GM18951 (cell line): ENCODE results near the gene TK1.
"Not testable (repeated sequence)": the region's sequence is repeated elsewhere in the genome, so short reads cannot be mapped to it uniquely, and the experiment has no call there.

ENCODE experiments used
- POLR2A ChIP-seq: IDR thresholded peaks from 4 replicates; pipeline ENCODE4 v1.6.1; 2011; ENCODE audit warnings: mild to moderate bottlenecking; ENCODE audit not compliant: insufficient read length, insufficient read depth; ENCODE audit errors: extremely low read depth
- in situ Hi-C: fragments of 300-500 bp; cut with MboI; formaldehyde crosslinking; loops from one replicate; pipeline ENCODE4 v1.12.0; 2022; ENCODE audit warnings: low sequenced_read_pairs, mixed read lengths, inconsistent platforms; ENCODE audit not compliant: unreplicated experiment

Gene TK1

DNA sequence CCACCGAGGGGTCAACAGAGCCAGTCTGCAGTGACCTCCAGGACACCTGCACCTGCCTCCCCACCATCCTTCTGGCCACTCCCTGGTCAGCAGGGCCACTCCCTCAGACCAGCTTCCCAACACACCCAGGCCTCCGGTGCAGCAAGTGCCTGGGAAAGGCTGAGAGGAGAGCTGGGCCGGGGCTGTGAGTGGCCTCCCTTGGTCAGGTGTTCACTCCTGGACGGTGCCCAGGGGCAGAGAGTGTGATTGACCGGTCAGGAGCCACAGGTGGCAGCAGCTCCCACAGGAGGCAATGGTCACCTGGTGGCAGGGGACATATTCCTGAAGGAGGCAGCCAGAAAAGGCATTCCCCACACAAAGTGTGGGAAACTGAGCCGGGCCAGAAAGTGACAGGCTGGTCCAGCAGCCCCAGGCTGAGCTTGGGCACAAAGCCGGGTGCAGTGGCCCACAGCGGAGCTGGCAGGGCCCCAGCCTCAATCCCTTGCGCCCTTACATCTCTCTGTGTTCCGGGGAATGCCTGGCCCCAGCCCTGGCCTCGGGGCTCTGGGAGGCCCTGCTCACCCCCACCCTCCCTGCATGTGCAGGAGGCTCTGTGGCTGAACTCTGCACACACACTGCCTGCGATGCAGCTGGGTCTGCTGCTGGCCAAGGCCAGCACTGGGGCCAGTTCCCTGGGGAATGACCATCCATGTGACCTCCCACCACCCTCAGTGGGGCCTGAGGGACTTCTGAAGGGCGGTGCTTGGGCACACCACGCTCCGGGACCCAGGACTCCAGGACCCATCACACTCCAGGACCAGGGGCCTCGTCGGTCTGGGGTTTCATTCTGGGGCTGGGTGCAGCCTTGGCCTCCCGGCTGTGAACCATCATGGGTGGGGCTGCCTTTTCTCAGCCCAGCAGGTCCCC is 41.9 kb downstream of the TK1 start:
- peak; percentile 4 for TF ChIP-seq POLR2A
- in situ Hi-C loops, result no loop called here

GRCh38 chr17:78144147-78144719 is 42.6 kb downstream of the TK1 start:
- in situ Hi-C loops, result no loop called here
- peak; percentile 10 for TF ChIP-seq POLR2A

GRCh38 chr17:78143214-78144146 is 43.4 kb downstream of the TK1 start:
- in situ Hi-C loops, result no loop called here
- no peak for TF ChIP-seq POLR2A

GRCh38 chr17:78142119-78142861 is 44.6 kb downstream of the TK1 start:
- no peak for TF ChIP-seq POLR2A
- in situ Hi-C loops, result no loop called here

DNA sequence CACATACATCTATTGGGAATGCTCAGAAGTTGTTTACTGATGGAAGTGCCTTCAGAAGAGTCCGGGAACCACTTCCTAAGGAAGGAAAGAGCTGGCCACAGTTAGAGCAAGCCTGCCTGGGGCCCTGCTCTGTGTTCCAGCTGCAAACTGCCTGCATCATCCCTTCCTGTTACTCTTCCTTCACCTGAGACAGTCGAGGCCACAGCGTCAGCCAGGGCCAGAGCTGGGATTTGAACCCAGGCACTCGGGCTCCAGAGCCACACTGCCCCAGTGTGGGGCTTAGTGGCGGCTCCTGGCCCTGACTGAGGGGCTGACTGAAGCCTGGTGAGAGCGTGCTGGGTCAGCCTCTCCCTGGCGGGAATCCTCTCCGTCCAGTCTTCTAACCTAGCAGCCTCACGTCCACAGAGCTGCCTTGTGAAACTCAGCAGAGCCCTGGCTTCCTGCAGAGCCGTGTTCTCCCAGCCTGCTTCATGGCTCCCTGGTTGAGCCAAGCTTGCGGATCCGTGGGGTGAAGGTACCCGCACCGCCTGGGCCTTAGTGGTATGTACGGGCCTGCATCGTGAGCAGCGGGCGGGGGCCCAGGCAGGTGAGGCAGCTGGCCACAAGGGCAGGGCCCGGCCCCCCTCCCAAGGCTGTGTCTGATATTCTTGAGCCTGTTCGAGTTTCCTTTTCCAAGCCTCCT is 45.3 kb downstream of the TK1 start:
- TF ChIP-seq POLR2A, result no peak
- in situ Hi-C loops, result no loop called here

DNA sequence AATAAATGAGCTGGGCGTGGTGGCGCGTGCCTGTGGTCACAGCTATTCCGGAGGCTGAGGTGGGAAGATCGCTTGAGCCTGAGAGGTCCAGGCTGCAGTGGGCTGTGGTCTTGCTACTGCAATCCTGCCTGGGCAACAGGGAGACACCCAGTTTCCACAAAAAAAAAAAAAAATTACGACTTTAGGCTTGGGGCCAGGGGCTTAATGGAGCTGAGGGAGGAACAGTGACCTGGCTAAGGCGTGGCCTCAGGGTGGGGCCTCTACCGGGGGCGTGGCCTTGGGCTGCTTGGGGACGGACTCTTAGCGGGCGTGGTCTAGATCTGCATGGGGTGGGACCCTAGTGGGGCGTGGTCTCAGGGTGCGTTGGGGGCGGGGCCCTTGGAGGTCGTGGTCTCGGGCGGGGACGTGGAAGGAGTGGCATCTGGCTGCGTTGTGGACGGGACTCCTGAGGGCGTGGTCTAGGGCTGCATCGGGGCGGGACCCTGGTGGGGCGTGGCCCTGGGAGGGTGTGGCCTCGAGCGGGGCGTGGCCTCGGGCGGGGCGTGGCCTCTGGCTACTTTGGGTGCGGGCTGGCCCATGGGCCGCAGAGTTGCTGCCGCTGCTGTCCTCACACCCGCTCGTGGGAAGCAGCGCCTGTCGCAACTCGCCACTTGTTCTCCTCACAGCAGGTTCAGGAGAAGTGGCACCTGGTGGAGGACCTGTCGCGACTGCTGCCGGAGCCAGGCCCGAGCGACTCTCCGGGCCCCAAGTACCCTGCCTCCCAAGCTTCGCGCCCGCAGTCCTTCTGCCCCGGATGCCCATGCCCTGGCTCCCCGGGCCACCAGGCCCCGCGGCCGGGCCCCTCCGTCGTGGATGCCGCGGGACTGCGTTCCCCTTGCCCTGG is 46.4 kb downstream of the TK1 start:
- in situ Hi-C loops, result no loop called here
- TF ChIP-seq POLR2A, result peak; percentile 63

DNA sequence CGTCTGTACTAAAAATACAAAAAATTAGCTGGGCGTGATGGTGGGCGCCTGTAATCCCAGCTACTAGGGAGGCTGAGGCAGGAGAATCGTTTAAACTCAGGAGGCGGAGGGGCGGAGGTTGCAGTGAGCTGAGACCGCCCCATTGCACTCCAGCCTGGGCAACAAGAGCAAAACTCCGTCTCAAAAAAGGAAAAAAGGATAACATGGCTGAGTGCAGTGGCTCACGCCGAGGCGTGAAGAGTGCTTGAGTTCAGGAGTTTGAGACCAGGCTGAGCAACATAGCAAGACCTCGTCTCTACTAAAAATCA is 47.0 kb downstream of the TK1 start:
- in situ Hi-C loops, result not testable (repeated sequence)

DNA sequence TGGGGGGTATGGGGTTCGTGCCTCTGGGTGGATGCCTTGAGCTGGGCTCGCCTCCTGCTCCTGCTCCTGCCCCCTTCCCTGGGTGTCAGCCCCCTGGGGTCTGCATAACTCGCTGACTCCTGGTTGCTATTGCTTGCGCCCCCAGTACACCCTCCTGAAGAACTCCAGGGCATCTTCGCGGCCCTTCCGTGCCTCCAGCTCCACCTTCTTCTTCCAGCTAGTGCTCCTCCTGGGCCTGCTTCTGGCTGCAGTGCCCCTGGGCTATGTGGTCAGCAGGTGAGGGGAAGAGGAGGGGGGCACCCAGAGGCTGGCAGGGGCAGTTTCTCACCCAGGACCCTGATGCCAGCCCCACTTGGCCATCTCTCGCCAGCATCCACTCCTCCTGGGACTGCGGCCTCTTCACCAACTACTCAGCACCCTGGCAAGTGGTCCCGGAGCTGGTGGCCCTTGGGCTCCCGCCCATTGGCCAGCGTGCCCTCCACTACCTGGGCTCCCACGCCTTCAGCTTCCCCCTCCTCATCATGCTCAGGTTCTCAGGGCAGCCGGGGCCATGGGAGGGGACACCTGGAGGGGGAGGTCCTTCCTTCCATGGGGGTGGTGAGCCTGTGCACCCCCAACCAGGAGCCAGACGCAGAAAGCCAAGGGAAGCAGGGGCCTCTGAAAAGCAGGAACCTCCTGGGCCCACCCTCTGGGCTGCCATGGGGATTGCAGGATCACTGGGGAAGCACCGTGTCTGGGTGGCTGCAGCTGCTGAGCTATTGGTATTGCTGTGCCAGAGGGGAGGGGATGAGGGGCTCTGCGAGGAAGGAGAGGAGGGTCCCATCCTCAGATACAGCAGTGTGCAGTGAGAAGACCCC is 48.4 kb downstream of the TK1 start:
- in situ Hi-C loops, result no loop called here
- peak; percentile 3 for TF ChIP-seq POLR2A

DNA sequence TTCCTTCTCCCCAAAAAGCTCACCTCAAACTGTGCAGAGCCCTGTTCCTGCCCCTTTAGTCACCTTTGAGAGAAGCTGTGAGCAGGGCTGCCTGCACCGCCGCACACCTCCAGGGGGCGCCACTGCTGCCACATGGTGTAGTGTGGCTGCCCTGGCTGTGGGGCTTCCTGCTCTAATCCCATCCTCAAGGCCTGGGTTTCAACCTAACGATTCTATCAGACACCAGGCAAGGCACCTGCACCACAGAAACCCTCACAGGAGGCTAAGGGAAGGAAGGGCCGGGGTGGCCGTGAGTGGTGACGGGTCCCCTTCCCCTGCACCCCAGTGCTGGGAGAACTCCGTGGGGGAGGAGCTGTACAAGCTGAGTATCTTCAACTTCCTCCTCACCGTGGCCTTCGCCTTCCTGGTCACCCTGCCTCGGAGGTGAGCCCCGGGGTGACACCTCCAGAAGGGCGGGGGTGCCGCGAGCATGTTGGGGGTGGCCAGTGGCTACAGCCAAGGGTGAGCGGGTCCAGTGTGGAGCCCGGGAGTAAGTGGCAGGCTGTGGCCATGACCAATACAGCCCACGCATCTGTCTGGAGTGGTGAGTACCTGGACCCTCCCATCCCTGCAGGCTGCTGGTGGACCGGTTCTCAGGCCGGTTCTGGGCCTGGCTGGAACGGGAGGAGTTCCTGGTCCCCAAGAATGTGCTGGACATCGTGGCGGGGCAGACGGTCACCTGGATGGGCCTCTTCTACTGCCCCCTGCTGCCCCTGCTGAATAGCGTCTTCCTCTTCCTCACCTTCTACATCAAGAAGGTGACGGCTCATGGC is 49.3 kb downstream of the TK1 start:
- TF ChIP-seq POLR2A, result peak; percentile 30
- in situ Hi-C loops, result no loop called here

- in situ Hi-C loops, result no loop called here
- no peak for TF ChIP-seq POLR2A
Observed at GRCh38 chr17:78135858-78136500, 50.9 kb downstream of the TK1 start.
